WTC11 (cell line): ENCODE results near the gene DNPEP. TPM values are rescaled to one million over a fixed set of nuclear protein-coding genes. Genes with fewer than 3 reads are reported as not detected.

Experiments
- ATAC-seq: fragments of 200-7000 bp; cut with Tn5 transposase; 2 replicates; pipeline ENCODE4 v1.10.0; 2021; ENCODE audit warnings: mild to moderate bottlenecking, moderate library complexity
- CTCF ChIA-PET: fragments of 300-600 bp; sonication (Branson Sonifier 250); formaldehyde crosslinking; loops from one replicate; lab custom pipeline; 2021; ENCODE audit warnings: antibody characterized with exemption; lab: Charles Lee
- POLR2A ChIA-PET: fragments of 350-600 bp; sonication (Branson Sonifier 250); formaldehyde crosslinking; loops from one replicate; lab custom pipeline; 2021; ENCODE audit warnings: antibody characterized with exemption; lab: Charles Lee
- DNase-seq: peaks from one replicate; pipeline ENCODE4 v3.0.0; 2021; ENCODE audit warnings: low spot score
- H3K27ac Mint-ChIP-seq: 2 replicates; pipeline ENCODE4 v1.8.0; 2021; ENCODE audit warnings: mixed read lengths
- H3K27me3 Mint-ChIP-seq: 2 replicates; pipeline ENCODE4 v1.8.0; 2021; ENCODE audit warnings: low read depth, mild to moderate bottlenecking, moderate library complexity, mixed read lengths
- H3K36me3 Mint-ChIP-seq: 2 replicates; pipeline ENCODE4 v1.8.0; 2021; ENCODE audit warnings: mixed read lengths
- H3K4me1 Mint-ChIP-seq: 2 replicates; pipeline ENCODE4 v1.8.0; 2022; ENCODE audit warnings: mixed read lengths
- H3K4me3 Mint-ChIP-seq: 2 replicates; pipeline ENCODE4 v1.8.0; 2021; ENCODE audit warnings: mild to moderate bottlenecking, moderate library complexity, mixed read lengths
- H3K9me3 Mint-ChIP-seq: 2 replicates; pipeline ENCODE4 v1.8.0; 2021; ENCODE audit warnings: mixed read lengths
- ATF2 ChIP-seq: sonication (generic); formaldehyde crosslinking; IDR thresholded peaks from 2 replicates; pipeline ENCODE4 v1.8.1; 2022; ENCODE audit warnings: low read depth, missing genetic modification reagents, borderline replicate concordance
- ATF3 ChIP-seq: sonication (generic); formaldehyde crosslinking; conservative IDR thresholded peaks from 2 replicates; pipeline ENCODE4 v1.8.1; 2022; ENCODE audit warnings: mild to moderate bottlenecking, missing genetic modification reagents
- ATF6 ChIP-seq: sonication (generic); formaldehyde crosslinking; IDR thresholded peaks from 2 replicates; pipeline ENCODE4 v1.8.1; 2023; ENCODE audit warnings: mild to moderate bottlenecking, missing genetic modification reagents
- CREM ChIP-seq: sonication (generic); formaldehyde crosslinking; IDR thresholded peaks from 2 replicates; pipeline ENCODE4 v1.8.1; 2022; ENCODE audit warnings: mild to moderate bottlenecking, missing genetic modification reagents, moderate library complexity
- ERG ChIP-seq: fragments of 250-450 bp; sonication (Bioruptor Pico); IDR thresholded peaks from 2 replicates; pipeline ENCODE4 v1.8.0; 2021; ENCODE audit warnings: mild to moderate bottlenecking
- FOXP4 ChIP-seq: sonication (generic); formaldehyde crosslinking; IDR thresholded peaks from 2 replicates; pipeline ENCODE4 v1.8.0; 2022; ENCODE audit warnings: mild to moderate bottlenecking, missing genetic modification reagents
- RORB ChIP-seq: fragments of 250-450 bp; sonication (Bioruptor Pico); IDR thresholded peaks from 2 replicates; pipeline ENCODE4 v1.9.0; 2021; ENCODE audit warnings: mild to moderate bottlenecking
- SMAD3 ChIP-seq: sonication (generic); formaldehyde crosslinking; IDR thresholded peaks from 2 replicates; pipeline ENCODE4 v1.8.0; 2022; ENCODE audit warnings: missing genetic modification reagents, mild to moderate bottlenecking, borderline replicate concordance
- STAT6 ChIP-seq: sonication (generic); formaldehyde crosslinking; conservative IDR thresholded peaks from 2 replicates; pipeline ENCODE4 v1.8.1; 2023; ENCODE audit warnings: mild to moderate bottlenecking, low read depth, missing genetic modification reagents, moderate library complexity
- ZMAT4 ChIP-seq: fragments of 250-450 bp; sonication (Bioruptor Pico); IDR thresholded peaks from 2 replicates; pipeline ENCODE4 v1.9.0; 2021; ENCODE audit warnings: mild to moderate bottlenecking
- ZNF121 ChIP-seq: sonication (generic); formaldehyde crosslinking; IDR thresholded peaks from 2 replicates; pipeline ENCODE4 v1.8.0; 2023; ENCODE audit warnings: missing genetic modification reagents
- ZNF416 ChIP-seq: fragments of 250-450 bp; sonication (Bioruptor Pico); IDR thresholded peaks from 2 replicates; pipeline ENCODE4 v1.9.0; 2021; ENCODE audit warnings: mild to moderate bottlenecking, inconsistent platforms
- ZNF512 ChIP-seq: sonication (generic); formaldehyde crosslinking; IDR thresholded peaks from 2 replicates; pipeline ENCODE4 v1.8.1; 2022; ENCODE audit warnings: missing genetic modification reagents, borderline replicate concordance
- ZSCAN18 ChIP-seq: fragments of 250-450 bp; sonication (Bioruptor Pico); IDR thresholded peaks from 2 replicates; pipeline ENCODE4 v2.1.2; 2022; ENCODE audit warnings: mild to moderate bottlenecking, moderate library complexity
- total RNA-seq: library from RNA; stranded (reverse); gene quantifications from 3 replicates; pipeline ENCODE4 v1.2.3, GENCODE V29; 2021

DNPEP gene
- total RNA-seq, 1 experiment from 2014 or later, result 67.6 TPM

- TF ChIP-seq STAT6 (CRISPR knock-in tag), result no peak
- no peak for TF ChIP-seq ZNF416
- no peak for TF ChIP-seq ATF2
These were observed 2.9 kb downstream of the DNPEP start (continued) for GRCh38 chr2:219384859-219385258.

- CTCF ChIA-PET, result interaction anchor here (1.0 to 1.3 kb wide), 2 partner anchors 33 to 126 kb away, joined by 3 read pairs; no protein-coding TSS in a partner anchor
- POLR2A ChIA-PET, result interaction anchor here (0.7 kb wide), 1 partner anchor 32 kb away, joined by 3 read pairs; no protein-coding TSS in a partner anchor
These were observed 3.5 kb downstream of the DNPEP start for GRCh38 chr2:219384083-219384713.

GRCh38 chr2:219381448-219381847, 6.3 kb downstream of the DNPEP start:
- Mint-ChIP-seq H3K4me3 (no peak overlapping the region), H3K4me1 (no peaks in the 10 kb centered on the region), H3K9me3 (no peaks in the 10 kb centered on the region), H3K36me3 (peaks cover 39% of the 10 kb centered on the region), H3K27ac (no peak overlapping the region), H3K27me3 (no peaks in the 10 kb centered on the region)
- ChIA-PET POLR2A (no interaction called here), CTCF (no interaction called here)
- ATAC-seq, result no peak
- no peak for DNase-seq
- TF ChIP-seq ZNF121 (CRISPR knock-in tag) (no peak), ATF6 (CRISPR knock-in tag) (no peak), SMAD3 (CRISPR knock-in tag) (no peak), RORB (CRISPR knock-in tag) (no peak), ZSCAN18 (no peak), ATF2 (no peak), ATF3 (CRISPR knock-in tag) (no peak), CREM (CRISPR knock-in tag) (no peak), ZNF512 (CRISPR knock-in tag) (no peak), ZMAT4 (CRISPR knock-in tag) (no peak), ERG (no peak)

More at GRCh38 chr2:219384083-219384713, 3.5 kb downstream of the DNPEP start:
- peak; percentile 5 for ATAC-seq
- peaks cover 36% of the 10 kb centered on the region for H3K36me3 Mint-ChIP-seq
- DNase-seq, result peak; percentile 33
- no peak overlapping the region for H3K4me3 Mint-ChIP-seq
- no peaks in the 10 kb centered on the region for H3K9me3 Mint-ChIP-seq
- H3K4me1 Mint-ChIP-seq, result peaks cover 7% of the 10 kb centered on the region
- no peak for TF ChIP-seq FOXP4 (CRISPR knock-in tag)
- H3K27ac Mint-ChIP-seq, result no peak overlapping the region
- H3K27me3 Mint-ChIP-seq, result no peaks in the 10 kb centered on the region
